MM.1S (cell line): ENCODE data around the gene CMIP.

Source experiments
- DNase-seq: peaks from one replicate; pipeline ENCODE4 v3.0.0-alpha.2; 2015
- H2AFZ ChIP-seq: fragments of 300-600 bp; sonication (generic); 2 replicates; pipeline ENCODE4 v1.6.0; 2016; ENCODE audit warnings: antibody characterized with exemption, low read length
- H3F3A ChIP-seq: fragments of 300-600 bp; sonication (generic); 2 replicates; pipeline ENCODE4 v1.6.1; 2016; ENCODE audit warnings: mild to moderate bottlenecking, antibody characterized with exemption, low read length, moderate library complexity, mixed read lengths; ENCODE audit not compliant: insufficient read depth
- H3K27ac ChIP-seq: fragments of 300-600 bp; sonication (generic); 2 replicates; pipeline ENCODE4 v1.5.1; 2016; ENCODE audit warnings: mild to moderate bottlenecking, low read length
- H3K27me3 ChIP-seq: fragments of 300-600 bp; sonication (generic); replicated peaks from 2 replicates; pipeline ENCODE4 v1.6.0; 2016; ENCODE audit warnings: low read length; ENCODE audit not compliant: insufficient read depth
- H3K36me3 ChIP-seq: fragments of 300-600 bp; sonication (generic); replicated peaks from 2 replicates; pipeline ENCODE4 v1.6.1; 2016; ENCODE audit warnings: mild to moderate bottlenecking, low read length, mixed read lengths; ENCODE audit not compliant: insufficient read depth
- H3K4me1 ChIP-seq: fragments of 300-600 bp; sonication (generic); 2 replicates; pipeline ENCODE4 v1.6.1; 2016; ENCODE audit warnings: low read length, mixed read lengths
- H3K4me2 ChIP-seq: fragments of 300-600 bp; sonication (generic); 2 replicates; pipeline ENCODE4 v1.6.0; 2016; ENCODE audit warnings: low read depth, low read length
- H3K4me3 ChIP-seq: fragments of 300-600 bp; sonication (generic); 2 replicates; pipeline ENCODE4 v1.5.1; 2016; ENCODE audit warnings: low read length, mixed read lengths
- H3K79me2 ChIP-seq: fragments of 300-600 bp; sonication (generic); 2 replicates; pipeline ENCODE4 v1.6.1; 2016; ENCODE audit warnings: mixed run types, low read length, mixed read lengths
- H3K9ac ChIP-seq: fragments of 300-600 bp; sonication (generic); 2 replicates; pipeline ENCODE4 v1.6.1; 2016; ENCODE audit warnings: low read length, mixed read lengths
- H3K9me2 ChIP-seq: fragments of 300-600 bp; sonication (generic); replicated peaks from 2 replicates; pipeline ENCODE4 v1.6.1; 2016; ENCODE audit warnings: mild to moderate bottlenecking, low read length, mixed read lengths; ENCODE audit not compliant: insufficient read depth
- H3K9me3 ChIP-seq: fragments of 300-600 bp; sonication (generic); replicated peaks from 2 replicates; pipeline ENCODE4 v1.6.1; 2016; ENCODE audit warnings: mild to moderate bottlenecking, low read length, mixed read lengths; ENCODE audit not compliant: insufficient read depth
- H4K20me1 ChIP-seq: fragments of 300-600 bp; sonication (generic); 2 replicates; pipeline ENCODE4 v1.6.1; 2016; ENCODE audit warnings: mild to moderate bottlenecking, low read length, moderate library complexity, mixed read lengths; ENCODE audit not compliant: insufficient read depth
- CTCF ChIP-seq: fragments of 300-600 bp; sonication (generic); IDR thresholded peaks from 2 replicates; pipeline ENCODE4 v1.5.1; 2016; ENCODE audit warnings: antibody characterized with exemption, low read length, mixed read lengths
- EZH2 ChIP-seq: fragments of 300-600 bp; sonication (generic); optimal IDR thresholded peaks from 2 replicates; pipeline ENCODE3; 2017; ENCODE audit warnings: low read depth, mild to moderate bottlenecking, antibody characterized with exemption, low read length, mixed read lengths
- EZH2phosphoT487 ChIP-seq: fragments of 300-600 bp; sonication (generic); IDR thresholded peaks from 2 replicates; pipeline ENCODE4 v1.6.1; 2018; ENCODE audit warnings: antibody characterized with exemption, low read length

The CMIP gene

GRCh38 chr16:81711657-81712319, 267.2 kb downstream of the CMIP start:
- H3K27me3 ChIP-seq: no peaks in the 10 kb centered on the region
- TF ChIP-seq EZH2: no peak
- TF ChIP-seq EZH2phosphoT487: no peak
- TF ChIP-seq CTCF: no peak
- no peak overlapping the region for H3K4me2 ChIP-seq
- H3K79me2 ChIP-seq: no peaks in the 10 kb centered on the region
- H3K27ac ChIP-seq: no peak overlapping the region
- no peak overlapping the region for H2AFZ ChIP-seq
- H3K4me1 ChIP-seq: peaks cover 6% of the 10 kb centered on the region
- no peak overlapping the region for H3K9ac ChIP-seq
- H3K4me3 ChIP-seq: no peak overlapping the region
- DNase-seq: no peak
- H3K9me2 ChIP-seq: no peaks in the 10 kb centered on the region
- no peaks in the 10 kb centered on the region for H3K9me3 ChIP-seq
- H4K20me1 ChIP-seq: no peaks in the 10 kb centered on the region
- H3K36me3 ChIP-seq: no peaks in the 10 kb centered on the region
- H3F3A ChIP-seq: peaks cover 19% of the 10 kb centered on the region

- Histone ChIP-seq H4K20me1 (no peaks in the 10 kb centered on the region), H3K36me3 (no peaks in the 10 kb centered on the region)
Measured at GRCh38 chr16:81712681-81713080, 268.1 kb downstream of the CMIP start.

GRCh38 chr16:81713295-81713772, 268.7 kb downstream of the CMIP start:
- H3K9me3 ChIP-seq: no peaks in the 10 kb centered on the region
- H3K9me2 ChIP-seq: no peaks in the 10 kb centered on the region
- H3K4me3 ChIP-seq: no peak overlapping the region
- no peaks in the 10 kb centered on the region for H4K20me1 ChIP-seq
- peaks cover 6% of the 10 kb centered on the region for H3K4me1 ChIP-seq
- no peaks in the 10 kb centered on the region for H3K79me2 ChIP-seq
- no peak overlapping the region for H2AFZ ChIP-seq
- no peak overlapping the region for H3K9ac ChIP-seq
- TF ChIP-seq EZH2: no peak
- TF ChIP-seq EZH2phosphoT487: no peak
- TF ChIP-seq CTCF: no peak
- DNase-seq: no peak
- no peak overlapping the region for H3K4me2 ChIP-seq
- no peaks in the 10 kb centered on the region for H3K27me3 ChIP-seq
- no peak overlapping the region for H3K27ac ChIP-seq
- H3K36me3 ChIP-seq: no peaks in the 10 kb centered on the region
- peaks cover 22% of the 10 kb centered on the region for H3F3A ChIP-seq

More at GRCh38 chr16:81712681-81713080, 268.1 kb downstream of the CMIP start:
- Histone ChIP-seq H3K9me2 (no peaks in the 10 kb centered on the region), H3K79me2 (no peaks in the 10 kb centered on the region), H3K4me2 (no peak overlapping the region), H2AFZ (no peak overlapping the region), H3F3A (peaks cover 22% of the 10 kb centered on the region), H3K4me1 (peaks cover 6% of the 10 kb centered on the region), H3K9ac (no peak overlapping the region), H3K4me3 (no peak overlapping the region), H3K9me3 (no peaks in the 10 kb centered on the region), H3K27ac (no peak overlapping the region), H3K27me3 (no peaks in the 10 kb centered on the region)
- TF ChIP-seq EZH2phosphoT487: no peak
- TF ChIP-seq CTCF: no peak
- TF ChIP-seq EZH2: no peak
- no peak for DNase-seq
